ENCODE data around the gene NLRP5.
A peak's percentile ranks its signal among the peaks of the same experiment; 100 is the strongest.
"Not testable (repeated sequence)": the region's sequence is repeated elsewhere in the genome, so short reads cannot be mapped to it uniquely, and the experiment has no call there.

The NLRP5 gene

DNA sequence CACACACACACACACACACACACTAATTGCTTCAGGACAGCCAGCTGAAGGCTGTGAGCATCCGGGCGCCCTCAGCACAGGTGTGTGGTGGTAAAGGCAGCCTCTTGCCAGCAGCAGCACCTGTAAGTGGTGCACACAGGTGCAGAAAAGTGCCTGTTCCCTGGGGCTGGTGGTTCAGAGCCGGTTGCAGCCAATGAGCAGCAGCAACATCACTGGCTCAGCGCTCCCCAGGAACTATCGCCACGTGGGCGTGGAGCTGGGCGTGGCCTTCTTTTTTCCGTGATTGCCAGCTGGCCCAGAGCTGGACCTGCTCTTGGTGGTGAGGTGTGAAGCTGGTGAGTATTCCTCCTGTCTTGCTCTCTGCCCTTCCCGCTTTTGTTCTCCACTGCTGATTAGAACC, at the start of gene NLRP5:
NLRP5 (plus strand) TSS at position 289 of the 400 bp plus-strand sequence.
- no peak for DNase-seq

DNA sequence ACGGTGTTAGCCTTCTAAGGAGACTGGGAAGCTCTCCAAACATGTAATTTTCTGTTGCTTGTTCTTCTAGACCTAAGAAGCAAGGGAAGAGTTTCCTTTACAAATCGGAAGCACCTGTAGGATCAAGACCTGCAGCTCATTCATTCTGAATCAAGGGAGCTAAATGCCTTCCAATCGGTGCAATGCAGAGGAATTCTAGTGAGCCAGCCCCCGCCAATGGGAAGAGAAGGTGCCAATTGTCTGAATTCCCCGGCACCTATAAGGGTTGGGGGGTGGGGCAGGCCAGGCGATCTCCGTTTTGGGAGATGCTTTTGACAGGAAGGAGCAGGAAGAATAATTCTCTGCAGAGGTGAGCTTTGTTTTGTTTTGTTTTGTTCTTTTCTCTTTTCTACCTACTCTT, 47.4 kb upstream of the NLRP5 start:
- no peak for DNase-seq

DNA sequence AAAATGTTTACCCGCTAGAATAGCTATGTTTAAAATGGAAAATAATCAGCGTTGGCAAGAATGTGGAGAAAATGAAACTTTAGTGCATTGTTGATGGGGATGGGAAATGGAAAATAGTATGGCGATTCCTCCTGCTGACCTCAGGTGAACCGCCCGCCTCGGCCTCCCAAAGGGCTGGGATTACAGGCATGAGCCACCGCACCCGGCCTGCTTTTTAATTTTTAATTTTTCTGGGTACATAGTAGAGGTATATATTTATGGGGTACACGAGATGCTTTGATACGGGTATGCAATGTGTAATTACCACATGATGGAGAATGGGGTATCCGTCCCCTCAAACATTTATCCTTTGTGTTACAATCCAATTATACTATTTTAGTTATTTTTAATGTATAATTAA, 46.3 kb upstream of the NLRP5 start:
- DNase-seq: no peak

DNA sequence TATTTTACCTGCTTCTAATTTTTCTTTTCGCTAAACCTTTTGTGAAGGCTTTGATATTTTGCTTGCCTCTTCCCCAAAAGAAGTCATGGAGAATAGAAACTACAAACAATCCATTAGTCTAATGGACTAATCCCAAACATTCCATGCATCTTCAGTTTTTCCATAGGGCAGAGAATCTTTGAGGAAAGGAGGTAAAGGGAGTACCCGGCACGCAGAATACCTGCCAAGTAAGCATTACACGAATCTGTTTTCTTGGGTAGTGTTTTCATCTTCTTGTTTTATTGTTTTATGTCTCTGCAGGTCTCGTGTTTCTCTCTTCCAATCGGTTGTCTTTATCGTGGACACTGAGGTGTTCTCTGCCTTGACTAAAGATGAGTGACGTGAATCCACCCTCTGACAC, 39.0 kb upstream of the NLRP5 start, which contains the start of gene NLRP8:
NLRP8 (plus strand) TSS at position 301 of the 400 bp plus-strand sequence.
- no peak for DNase-seq

DNA sequence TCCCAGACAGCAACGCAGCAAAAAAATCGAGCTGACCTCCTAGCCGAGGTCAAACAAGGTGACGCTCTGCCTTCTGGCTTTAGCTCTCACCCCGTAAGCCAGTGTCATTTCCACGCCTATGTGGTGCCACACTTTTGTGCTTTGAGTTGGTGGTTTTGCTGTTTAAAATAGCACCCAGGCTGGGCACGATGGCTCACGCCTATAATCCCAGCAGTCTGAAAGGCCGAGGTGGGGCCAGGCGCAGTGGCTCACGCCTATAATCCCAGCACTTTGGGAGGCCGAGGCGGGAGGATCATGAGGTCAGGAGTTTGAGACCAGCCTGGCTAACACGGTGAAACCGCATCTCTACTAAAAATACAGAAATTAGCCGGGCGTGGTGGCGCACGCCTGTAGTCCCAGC, 36.0 kb upstream of the NLRP5 start:
- not testable (repeated sequence) for DNase-seq

DNA sequence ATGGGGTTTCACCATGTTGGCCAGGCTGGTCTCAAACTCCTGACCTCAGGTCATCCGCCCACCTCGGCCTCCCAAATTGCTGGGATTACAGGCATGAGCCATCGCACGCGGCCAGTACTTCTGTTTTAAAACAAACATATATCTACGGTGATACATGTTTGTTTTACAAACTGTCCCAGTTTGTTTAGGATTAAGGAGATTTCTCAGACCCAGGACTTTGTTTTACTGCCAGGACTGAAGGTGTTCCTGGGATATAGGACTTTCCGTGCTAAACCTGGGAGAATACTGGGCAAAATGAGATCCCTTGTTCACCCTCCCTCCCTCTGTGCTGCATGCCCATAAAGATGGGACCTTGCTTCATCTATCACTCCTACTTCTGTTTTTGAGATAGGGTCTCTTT, 30.1 kb upstream of the NLRP5 start:
- no peak for DNase-seq

DNA sequence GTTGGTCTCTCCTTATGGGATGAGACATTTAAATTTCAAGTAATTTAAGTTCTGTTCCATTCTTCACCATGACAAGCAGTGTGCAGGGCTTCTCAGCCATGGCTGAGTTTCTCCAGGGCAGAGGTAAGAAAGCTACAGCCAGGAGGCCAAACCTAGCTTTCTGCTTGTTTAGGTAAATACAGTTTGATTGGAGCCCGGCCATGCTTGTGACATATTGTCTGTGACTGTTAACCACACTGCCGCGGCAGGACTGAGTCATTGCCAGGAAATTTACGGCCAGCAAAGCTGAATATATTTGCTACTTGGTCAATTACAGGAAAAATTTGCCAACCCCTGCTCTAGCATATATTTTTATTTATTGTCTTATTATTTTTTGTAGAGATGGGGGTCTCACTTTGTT, 28.2 kb upstream of the NLRP5 start:
- no peak for DNase-seq

DNA sequence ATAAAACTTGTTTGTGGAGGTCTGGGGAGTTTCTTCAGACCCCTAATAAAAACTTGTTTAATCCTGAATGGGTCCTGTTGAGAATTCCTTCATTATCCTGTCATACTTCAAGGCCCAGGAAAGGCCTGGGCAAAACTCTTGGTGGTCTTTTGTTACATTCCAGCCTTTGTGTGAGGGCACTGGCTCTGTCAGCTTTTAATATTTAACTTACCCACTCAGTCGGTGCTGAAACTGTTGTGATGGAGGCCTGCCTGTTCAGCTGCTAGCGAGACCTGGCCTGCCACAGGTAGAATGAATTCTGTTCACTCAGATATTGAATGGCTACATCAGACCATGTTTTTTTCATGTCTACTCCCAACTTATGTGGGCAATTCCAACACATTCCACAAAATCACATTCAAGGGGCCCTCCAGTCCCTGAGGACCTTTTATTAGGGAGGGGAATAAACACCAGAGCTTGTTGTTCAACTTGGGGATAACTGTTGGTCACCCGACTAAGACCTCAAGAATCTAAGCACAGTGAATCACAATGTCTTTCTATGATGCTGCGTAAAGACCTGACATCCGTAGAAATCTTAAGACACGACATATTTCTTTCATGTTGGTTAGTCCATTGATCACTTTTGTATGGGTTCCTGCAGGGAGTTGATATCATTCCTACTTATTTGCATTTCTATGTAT, 26.4 kb upstream of the NLRP5 start:
- no peak for DNase-seq

DNA sequence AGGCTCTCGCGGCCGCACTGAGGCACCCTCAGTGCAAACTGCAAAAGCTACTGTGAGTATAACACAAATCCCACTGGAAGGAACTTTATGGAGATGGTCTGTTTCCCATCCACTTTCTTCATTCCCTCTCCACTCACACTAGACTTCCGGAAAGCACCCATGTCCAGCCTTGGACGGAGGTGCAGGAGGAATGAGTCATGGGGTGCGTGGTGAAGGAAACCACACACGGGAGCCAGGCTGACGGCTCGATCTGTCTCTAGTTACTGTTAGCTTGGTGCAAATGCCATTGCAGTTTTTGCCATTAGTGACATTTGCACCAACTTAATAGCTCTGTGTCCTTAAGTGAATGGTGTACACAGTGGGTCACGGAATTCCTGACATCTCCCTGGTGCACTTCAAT, 24.4 kb upstream of the NLRP5 start:
- DNase-seq: no peak

DNA sequence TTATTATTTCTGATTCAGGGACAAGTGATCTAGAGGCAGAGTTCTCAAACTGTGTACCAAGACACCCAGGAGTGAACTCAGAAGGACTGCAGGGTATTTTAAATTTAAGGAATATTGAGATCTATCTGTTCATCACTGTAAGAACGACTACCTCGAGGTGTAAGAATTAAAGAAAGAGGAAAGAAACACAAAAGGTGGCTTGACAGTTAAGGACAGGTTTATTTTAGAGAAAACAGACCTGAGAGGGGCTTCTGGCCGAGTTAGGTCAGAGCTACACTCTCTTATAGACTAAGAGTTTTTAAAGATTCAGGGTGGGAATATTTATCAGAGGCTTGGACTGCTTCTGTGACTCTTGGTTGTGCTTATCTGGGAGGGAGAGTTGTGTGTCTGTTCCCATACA, 12.6 kb upstream of the NLRP5 start:
- DNase-seq: no peak

DNA sequence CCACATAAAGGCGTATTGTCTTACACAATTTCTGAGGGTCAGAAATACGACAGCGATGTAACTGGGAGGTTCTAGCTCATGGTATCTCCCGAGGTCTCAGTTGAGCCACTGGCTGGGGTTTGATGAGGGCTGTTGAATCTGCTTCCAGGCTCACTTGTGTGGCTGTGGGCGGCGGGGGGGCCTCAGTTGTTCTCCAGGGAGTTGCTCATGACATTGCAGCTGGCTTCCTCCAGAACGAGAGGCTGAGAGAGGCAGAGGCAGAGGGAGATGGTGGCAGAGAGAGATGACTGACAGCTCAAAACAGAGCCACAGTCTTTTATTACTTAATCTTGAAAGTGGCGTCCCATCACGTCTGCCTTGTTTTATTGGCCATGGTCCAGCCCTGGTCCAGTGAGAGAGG, 6.2 kb upstream of the NLRP5 start:
- no peak for DNase-seq

DNA sequence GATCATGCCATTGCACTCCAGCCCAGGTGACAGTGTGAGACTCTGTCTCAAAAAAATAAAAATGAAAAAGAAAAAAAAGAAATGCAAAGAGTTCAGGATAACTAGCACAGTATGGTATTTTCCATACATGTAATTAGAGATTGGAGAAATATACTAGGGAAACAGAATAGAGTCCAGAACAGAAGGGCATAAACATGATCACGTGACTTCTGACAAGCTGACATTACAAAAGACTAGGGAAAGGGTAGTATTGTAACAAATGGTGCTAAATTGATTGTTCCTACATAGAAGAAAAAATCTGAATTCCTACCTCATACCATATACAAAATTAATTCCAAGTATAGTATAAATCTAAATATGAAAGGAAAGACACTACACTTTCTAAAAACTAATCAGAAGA, 1.3 kb upstream of the NLRP5 start:
- no peak for DNase-seq

DNA sequence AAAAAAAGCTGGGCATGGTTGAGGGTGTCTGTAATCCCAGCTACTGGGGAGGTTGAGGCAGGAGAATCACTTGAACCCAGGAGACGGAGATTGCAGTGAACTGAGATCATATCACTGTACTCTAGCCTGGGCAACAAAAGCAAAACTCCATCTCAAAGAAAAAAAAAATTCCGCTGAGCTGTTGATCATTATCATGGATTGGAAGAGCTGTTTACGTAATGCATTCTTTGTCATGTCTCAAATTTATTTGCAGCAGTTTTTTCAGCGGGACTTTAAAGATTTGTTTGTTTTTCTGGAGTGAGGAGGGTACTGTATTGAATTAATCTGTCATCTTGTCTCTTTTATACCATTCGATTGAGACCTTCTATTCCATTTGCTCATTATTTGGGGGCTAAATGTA, 4.3 kb downstream of the NLRP5 start:
- DNase-seq: no peak

DNA sequence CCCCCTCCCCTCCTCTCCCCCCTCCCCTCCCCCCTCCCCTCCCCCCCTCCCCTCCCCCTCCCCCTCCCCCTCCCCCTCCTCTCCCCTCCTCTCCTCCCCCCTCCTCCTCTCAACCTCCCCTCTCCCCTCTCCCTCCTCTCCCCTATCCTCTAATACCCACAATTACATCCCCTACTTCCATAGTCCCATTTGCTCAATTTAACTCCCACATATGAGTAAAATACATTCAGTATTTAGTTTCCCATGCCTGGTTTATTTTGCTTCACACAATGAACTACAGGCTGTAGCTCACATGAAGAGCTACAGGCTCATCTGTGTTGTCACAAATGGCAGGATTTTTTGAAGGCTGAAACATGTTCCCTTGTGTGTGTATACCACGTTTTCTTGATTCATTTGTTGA, 6.9 kb downstream of the NLRP5 start:
- no peak for DNase-seq

DNA sequence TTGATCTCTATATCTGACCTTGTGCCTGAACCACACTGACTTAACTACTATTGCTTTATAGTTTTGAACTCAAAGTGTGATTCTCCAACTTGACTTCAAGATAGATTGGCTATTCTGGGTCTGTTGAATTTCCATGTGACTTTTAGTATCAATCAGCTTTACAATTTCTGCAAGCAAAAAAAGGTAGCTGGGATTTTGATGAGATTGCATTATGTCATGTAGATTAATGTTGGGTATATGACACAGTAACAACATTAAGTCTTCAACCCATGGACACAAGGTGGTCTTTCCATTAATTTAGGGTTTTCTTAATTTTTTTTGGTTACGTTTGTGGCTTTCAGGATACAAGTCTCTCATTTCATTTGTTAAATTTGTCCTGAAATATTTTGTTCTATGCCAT, 28.2 kb downstream of the NLRP5 start:
- no peak for DNase-seq

DNA sequence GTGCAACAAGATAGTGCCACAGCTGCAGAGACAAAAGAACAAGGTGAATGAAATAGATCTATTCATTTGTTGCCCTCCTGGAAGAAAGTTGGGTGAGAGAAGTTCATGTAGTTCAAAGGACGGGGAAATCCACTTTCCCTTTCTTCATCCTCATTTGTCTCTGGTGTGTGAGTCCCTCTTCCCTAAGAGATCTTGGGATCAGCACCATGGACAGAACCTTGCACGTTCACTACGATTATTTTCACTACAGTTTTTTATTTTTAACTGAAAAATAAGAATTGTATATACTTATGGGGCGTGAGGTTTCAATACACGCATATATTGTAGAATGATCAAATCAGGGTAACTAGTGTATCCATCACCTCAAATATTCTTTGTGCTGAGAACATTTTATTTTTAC, 29.2 kb downstream of the NLRP5 start:
- DNase-seq: no peak

DNA sequence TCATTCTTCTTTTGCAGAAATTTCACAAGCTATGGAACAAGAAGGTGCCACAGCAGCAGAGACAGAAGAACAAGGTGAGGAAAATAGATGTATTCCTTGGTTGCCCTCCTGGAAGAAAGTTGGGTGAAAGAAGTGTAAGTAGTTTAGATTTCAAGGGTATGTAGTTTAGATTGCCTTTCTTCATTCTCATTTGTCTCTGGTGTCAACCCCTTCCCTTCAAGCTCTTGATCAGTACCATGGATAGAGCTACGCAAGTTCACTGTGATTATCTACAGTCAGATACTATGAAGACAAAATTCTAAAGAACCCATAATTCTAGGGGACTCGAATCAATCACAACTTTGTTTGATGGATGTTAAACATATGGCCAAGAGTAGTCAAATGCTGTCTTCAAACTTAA, 32.8 kb downstream of the NLRP5 start:
- DNase-seq: not testable (repeated sequence)

DNA sequence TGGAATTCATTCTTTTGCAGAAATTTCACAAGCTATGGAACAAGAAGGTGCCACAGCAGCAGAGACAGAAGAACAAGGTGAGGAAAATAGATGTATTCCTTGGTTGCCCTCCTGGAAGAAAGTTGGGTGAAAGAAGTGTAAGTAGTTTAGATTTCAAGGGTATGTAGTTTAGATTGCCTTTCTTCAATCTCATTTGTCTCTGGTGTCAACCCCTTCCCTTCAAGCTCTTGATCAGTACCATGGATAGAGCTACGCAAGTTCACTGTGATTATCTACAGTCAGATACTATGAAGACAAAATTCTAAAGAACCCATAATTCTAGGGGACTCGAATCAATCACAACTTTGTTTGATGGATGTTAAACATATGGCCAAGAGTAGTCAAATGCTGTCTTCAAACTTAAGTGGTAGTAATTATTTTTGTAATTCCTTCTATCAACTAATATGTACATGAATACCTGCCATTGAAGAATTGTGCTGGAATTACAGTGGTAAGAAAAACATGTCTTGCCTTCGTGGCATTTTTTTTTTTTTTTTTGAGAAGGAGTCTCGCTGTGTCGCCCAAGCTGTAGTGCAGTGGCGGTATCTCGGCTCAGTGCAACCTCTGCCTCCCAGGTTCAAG, 33.9 kb downstream of the NLRP5 start:
- DNase-seq: not testable (repeated sequence)

DNA sequence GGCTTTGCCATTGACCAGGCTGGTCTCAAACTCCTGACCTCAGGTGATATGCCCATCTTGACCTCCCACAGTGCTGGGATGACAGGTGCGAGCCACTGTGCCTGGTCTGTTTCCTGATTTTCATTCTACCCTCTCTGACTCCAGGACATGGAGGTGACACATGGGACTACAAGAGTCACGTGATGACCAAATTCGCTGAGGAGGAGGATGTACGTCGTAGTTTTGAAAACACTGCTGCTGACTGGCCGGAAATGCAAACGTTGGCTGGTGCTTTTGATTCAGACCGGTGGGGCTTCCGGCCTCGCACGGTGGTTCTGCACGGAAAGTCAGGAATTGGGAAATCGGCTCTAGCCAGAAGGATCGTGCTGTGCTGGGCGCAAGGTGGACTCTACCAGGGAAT, 40.2 kb downstream of the NLRP5 start:
- DNase-seq: no peak

DNA sequence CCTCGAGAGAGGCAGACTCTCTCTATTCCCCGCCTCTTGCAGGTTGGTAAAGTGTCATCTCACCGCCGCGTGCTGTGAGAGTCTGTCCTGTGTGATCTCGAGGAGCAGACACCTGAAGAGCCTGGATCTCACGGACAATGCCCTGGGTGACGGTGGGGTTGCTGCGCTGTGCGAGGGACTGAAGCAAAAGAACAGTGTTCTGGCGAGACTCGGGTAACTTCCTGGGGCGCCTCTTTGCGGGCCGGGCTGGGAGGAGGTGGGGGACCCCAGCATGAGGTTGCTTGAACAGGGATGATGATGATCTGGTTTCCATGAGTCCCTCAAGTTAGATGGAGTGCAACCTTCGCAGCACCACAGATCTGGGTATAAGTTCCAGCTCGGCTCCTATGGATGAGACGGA, 67.0 kb downstream of the NLRP5 start:
- no peak for DNase-seq

DNA sequence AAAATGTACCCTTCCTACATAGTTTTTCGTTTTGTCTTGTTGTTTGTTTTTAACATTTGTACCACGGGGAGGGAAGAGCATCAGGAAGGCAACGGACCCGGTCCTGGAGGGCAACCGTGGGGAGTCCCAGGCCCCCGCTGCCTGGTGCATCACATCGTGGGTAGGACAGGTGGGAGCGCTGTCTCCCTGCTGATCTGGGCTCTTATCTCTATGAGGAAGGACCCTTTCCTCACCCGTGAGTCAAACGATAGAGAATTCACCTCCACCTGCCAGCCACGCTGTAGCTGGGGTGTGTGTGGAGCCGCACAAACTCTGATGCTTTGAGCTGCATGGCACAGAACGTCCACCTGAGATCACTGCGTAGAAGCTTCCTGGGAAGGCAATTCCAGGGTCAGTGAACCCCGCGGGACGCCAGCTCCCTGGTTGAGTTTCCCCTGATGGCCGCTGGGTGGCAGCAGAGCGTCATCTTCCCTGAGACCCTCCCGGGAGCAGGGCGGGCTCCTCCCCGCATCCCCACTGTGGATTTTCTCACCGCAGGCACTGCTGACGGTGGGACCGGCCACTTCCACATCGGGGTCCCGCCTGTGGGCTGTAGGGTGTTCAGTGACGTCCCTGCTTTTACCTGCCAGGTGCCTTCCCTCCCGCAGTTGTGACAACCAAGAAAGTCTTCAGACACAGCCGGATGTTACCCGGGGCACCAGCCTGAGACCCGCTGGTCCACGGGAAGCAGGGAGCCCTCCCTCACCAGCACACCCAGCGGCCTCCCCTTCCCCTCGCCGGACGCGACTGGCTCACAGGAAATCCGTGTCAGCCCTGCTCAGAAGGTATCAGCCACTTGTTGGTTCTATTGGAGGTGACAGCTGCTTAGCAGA, 79.8 kb downstream of the NLRP5 start:
- peak; percentile 59 for DNase-seq

DNA sequence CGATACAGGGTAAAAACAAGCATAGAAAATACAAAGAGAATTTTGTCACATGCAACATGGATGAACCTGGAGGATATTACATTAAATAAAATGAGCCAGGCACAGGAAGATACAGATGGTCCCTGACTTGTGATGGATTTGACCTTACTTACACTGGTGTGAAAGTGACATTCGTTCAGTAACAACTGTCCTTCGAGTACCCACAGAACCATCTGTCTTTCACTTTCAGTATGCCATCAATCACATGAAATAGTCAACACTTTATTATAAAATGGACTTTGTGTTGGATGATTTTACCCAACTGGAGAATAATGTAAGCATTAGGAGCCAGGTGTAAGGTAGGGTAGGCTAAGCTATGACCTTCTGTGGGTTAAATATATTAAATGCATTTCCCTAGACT, 83.1 kb downstream of the NLRP5 start:
- no peak for DNase-seq

DNA sequence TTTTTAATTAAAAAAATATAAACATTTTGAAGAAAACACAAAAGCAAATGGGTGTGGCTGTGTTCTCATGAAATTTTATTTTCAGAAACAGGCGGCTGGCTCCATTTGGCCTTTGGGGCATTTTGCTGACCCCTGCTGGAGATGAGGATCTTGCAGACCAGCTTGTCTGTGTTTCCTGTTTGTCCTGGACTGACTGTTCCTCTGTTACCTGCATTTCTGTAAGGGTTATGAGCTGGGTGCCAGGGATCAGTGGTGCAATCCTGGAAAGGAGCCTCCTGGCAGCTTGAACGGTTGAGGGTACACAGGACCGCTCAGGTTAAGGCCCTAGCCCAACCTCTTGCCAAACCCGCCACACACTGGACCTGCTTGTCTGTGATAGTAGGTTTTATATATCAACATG, 84.6 kb downstream of the NLRP5 start:
- DNase-seq: no peak

DNA sequence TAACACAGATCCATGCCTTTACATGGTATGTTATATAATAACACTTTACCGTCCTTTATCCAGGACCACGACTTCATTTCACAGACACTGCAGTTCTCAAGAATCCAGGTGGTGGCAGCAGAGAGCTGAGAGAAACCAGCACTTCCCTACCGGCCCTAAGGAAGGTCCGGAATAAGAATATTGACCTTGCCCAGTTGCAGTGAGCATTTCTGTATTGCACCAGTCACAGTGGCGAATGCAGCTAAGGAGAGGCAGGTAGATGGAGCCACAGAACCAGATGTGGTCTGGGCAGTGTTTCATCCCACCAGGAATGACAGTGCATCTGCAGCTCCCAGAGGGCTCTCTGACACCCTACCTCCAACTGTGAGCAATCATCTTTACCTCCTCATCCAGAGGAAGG, 89.9 kb downstream of the NLRP5 start:
- DNase-seq: peak; percentile 43
